GM12878 (cell line): ENCODE measurements around the gene KLHL5. TPM values are rescaled to one million over a fixed set of nuclear protein-coding genes. Genes with fewer than 3 reads are reported as not detected.

ENCODE experiments used
- ETV6 ChIP-seq, 2 experiments: fragments of 450-650 bp in 1 of 2; IDR thresholded peaks in 1 of 2; conservative IDR thresholded peaks in 1 of 2; 2 replicates each; pipeline ENCODE4 v1.6.1; 2014; ENCODE audit warnings: antibody characterized with exemption in 1 of 2, borderline replicate concordance in 1 of 2, low read depth in 1 of 2, mild to moderate bottlenecking in 1 of 2, moderate library complexity in 1 of 2
- FOXM1 ChIP-seq: IDR thresholded peaks from 2 replicates; pipeline ENCODE4 v1.6.1; 2012; ENCODE audit warnings: low read depth, mild to moderate bottlenecking, inconsistent platforms, low read length, moderate library complexity
- JUND ChIP-seq: IDR thresholded peaks from 2 replicates; pipeline ENCODE4 v1.6.1; 2012; ENCODE audit warnings: low read depth, mild to moderate bottlenecking, low read length, improper control_type of control experiment, moderate library complexity
- MEF2B ChIP-seq: fragments of 450-650 bp; IDR thresholded peaks from 2 replicates; pipeline ENCODE4 v1.6.1; 2018; ENCODE audit warnings: mild to moderate bottlenecking, moderate library complexity; ENCODE audit not compliant: partially characterized antibody, poor library complexity, severe bottlenecking
- SIN3A ChIP-seq: IDR thresholded peaks from 2 replicates; pipeline ENCODE4 v1.6.1; 2012; ENCODE audit warnings: low read depth, low read length, improper control_type of control experiment
- SMAD1 ChIP-seq: fragments of 450-650 bp; IDR thresholded peaks from 2 replicates; pipeline ENCODE4 v1.6.1; 2018; ENCODE audit warnings: mild to moderate bottlenecking, low read depth; ENCODE audit not compliant: partially characterized antibody
- SREBF1 ChIP-seq: IDR thresholded peaks from 2 replicates; pipeline ENCODE4 v1.6.1; 2012; ENCODE audit warnings: mild to moderate bottlenecking, low read length
- TBL1XR1 ChIP-seq: IDR thresholded peaks from 2 replicates; pipeline ENCODE4 v1.6.1; 2012; ENCODE audit warnings: low read depth, low read length, improper control_type of control experiment
- ZNF217 ChIP-seq: fragments of 450-650 bp; IDR thresholded peaks from 2 replicates; pipeline ENCODE4 v1.6.1; 2017; ENCODE audit warnings: antibody characterized with exemption, mild to moderate bottlenecking
- ZNF24 ChIP-seq: fragments of 450-650 bp; IDR thresholded peaks from 2 replicates; pipeline ENCODE4 v1.6.1; 2017; ENCODE audit warnings: antibody characterized with exemption, mild to moderate bottlenecking
- ZNF384 ChIP-seq: IDR thresholded peaks from 2 replicates; pipeline ENCODE4 v1.6.1; 2012; ENCODE audit warnings: low read depth, mild to moderate bottlenecking, low read length, improper control_type of control experiment, borderline replicate concordance
- polyA plus RNA-seq, 11 experiments: library from polyadenylated mRNA; depleted of rRNA in 4 of 11; unstranded in 6 of 11; stranded (reverse) in 5 of 11; fragments of >200 nt; fragmentation: Nextera tagmentation in 4 of 11; fragmentation: Illumina TruSeq in 1 of 11; extraction: Ambion mirVana in 4 of 11; extraction: Trizol in 1 of 11; gene quantifications; 1 replicate in 1 of 11; 2 replicates in 10 of 11; pipeline versions ENCODE4 v1.2.1 to v1.2.3, GENCODE V29; 2011 to 2016; ENCODE audit warnings: inconsistent platforms in 2 of 11, missing spikeins in 2 of 11, low read depth in 1 of 11
- total RNA-seq, 4 experiments: library from RNA; depleted of rRNA in 3 of 4; stranded (reverse); fragments of >200 nt in 3 of 4; fragmentation: Illumina TruSeq in 1 of 4; extraction: Trizol in 1 of 4; gene quantifications; 2 replicates each; pipeline versions ENCODE4 v1.2.1 to v1.2.3, GENCODE V29; 2013 to 2021
- TF ChIP-seq, protein P1 (sequence below): IDR thresholded peaks from 2 replicates; pipeline ENCODE4 v1.6.1; 2011; ENCODE audit warnings: low read depth, mild to moderate bottlenecking, low read length, moderate library complexity, borderline replicate concordance; ENCODE audit errors: extremely low read depth
- TF ChIP-seq, protein P2 (sequence below): fragments of 450-650 bp; IDR thresholded peaks from 2 replicates; pipeline ENCODE4 v1.6.1; 2017; ENCODE audit warnings: mild to moderate bottlenecking
- TF ChIP-seq, protein P3 (sequence below): IDR thresholded peaks from 2 replicates; pipeline ENCODE4 v1.6.1; 2012; ENCODE audit warnings: mild to moderate bottlenecking, low read depth, low read length

The KLHL5 gene
- total and polyA plus RNA-seq, 10 of the 15 experiments (the other 5 are each of a cell fraction or from before 2014, with no cell fraction given) = 4.7 to 27.3 (median 12.6) TPM

DNA sequence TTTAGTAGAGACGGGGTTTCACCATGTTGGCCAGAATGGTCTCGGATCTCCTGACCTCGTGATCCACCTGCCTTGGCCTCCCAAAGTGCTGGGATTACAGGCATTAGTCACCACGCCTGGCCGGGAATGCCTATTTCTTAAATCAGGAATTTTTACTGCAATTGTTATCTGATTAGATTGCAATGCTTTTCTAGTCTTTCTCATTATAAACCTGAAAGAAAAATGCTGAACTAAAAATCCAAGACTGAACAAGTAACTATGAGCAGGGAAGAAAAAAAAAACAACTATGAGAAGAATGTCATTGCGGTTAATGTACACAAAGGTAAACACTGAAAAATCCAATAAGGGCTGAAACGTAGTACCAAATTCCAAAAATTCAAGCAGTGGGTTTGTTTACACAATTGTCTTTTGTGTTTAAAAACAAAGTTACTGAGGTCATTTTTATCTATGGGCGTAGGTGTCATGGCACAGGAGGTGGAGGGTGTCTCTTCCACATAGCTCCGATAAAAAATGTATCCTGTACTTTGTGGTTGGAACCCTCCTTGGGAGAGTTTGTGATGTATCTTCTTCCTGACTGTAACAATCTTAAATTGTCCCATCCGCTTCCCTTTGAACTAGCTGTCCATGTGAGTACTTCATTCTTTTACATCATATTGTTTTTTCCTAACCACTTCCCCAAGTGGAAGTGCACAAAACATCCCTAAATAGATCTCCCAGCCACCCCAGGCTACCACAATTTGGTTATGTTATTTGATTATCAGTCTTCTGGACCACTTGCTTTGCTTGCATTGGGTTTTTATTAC lies 18.8 kb upstream of the KLHL5 start (continued):
- TF ChIP-seq, protein P1, sequence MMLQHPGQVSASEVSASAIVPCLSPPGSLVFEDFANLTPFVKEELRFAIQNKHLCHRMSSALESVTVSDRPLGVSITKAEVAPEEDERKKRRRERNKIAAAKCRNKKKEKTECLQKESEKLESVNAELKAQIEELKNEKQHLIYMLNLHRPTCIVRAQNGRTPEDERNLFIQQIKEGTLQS = no peak
- TF ChIP-seq, protein P2, sequence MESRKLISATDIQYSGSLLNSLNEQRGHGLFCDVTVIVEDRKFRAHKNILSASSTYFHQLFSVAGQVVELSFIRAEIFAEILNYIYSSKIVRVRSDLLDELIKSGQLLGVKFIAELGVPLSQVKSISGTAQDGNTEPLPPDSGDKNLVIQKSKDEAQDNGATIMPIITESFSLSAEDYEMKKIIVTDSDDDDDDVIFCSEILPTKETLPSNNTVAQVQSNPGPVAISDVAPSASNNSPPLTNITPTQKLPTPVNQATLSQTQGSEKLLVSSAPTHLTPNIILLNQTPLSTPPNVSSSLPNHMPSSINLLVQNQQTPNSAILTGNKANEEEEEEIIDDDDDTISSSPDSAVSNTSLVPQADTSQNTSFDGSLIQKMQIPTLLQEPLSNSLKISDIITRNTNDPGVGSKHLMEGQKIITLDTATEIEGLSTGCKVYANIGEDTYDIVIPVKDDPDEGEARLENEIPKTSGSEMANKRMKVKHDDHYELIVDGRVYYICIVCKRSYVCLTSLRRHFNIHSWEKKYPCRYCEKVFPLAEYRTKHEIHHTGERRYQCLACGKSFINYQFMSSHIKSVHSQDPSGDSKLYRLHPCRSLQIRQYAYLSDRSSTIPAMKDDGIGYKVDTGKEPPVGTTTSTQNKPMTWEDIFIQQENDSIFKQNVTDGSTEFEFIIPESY = no peak
- TF ChIP-seq, protein P3, sequence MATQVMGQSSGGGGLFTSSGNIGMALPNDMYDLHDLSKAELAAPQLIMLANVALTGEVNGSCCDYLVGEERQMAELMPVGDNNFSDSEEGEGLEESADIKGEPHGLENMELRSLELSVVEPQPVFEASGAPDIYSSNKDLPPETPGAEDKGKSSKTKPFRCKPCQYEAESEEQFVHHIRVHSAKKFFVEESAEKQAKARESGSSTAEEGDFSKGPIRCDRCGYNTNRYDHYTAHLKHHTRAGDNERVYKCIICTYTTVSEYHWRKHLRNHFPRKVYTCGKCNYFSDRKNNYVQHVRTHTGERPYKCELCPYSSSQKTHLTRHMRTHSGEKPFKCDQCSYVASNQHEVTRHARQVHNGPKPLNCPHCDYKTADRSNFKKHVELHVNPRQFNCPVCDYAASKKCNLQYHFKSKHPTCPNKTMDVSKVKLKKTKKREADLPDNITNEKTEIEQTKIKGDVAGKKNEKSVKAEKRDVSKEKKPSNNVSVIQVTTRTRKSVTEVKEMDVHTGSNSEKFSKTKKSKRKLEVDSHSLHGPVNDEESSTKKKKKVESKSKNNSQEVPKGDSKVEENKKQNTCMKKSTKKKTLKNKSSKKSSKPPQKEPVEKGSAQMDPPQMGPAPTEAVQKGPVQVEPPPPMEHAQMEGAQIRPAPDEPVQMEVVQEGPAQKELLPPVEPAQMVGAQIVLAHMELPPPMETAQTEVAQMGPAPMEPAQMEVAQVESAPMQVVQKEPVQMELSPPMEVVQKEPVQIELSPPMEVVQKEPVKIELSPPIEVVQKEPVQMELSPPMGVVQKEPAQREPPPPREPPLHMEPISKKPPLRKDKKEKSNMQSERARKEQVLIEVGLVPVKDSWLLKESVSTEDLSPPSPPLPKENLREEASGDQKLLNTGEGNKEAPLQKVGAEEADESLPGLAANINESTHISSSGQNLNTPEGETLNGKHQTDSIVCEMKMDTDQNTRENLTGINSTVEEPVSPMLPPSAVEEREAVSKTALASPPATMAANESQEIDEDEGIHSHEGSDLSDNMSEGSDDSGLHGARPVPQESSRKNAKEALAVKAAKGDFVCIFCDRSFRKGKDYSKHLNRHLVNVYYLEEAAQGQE = no peak
- TF ChIP-seq ZNF384 (no peak), ETV6 (conservative IDR thresholded peaks at IDR 0.05 in 1 of 2, IDR thresholded peaks at IDR 0.05 in 1 of 2; ENCODE audit: borderline replicate concordance in 1 of 2, low read depth in 1 of 2) (peak in 1 of 2 experiments; percentile 43; a peak in 1 of 4 replicates), SMAD1 (no peak), ZNF217 (no peak), JUND (no peak), ZNF24 (peak; percentile 39; the same call in 1 of the 2 replicates), TBL1XR1 (peak; percentile 76; the same call in 1 of the 2 replicates), MEF2B (no peak), FOXM1 (no peak), SIN3A (0 out of 2 replicates have a peak, but pooled peaks have one; percentile 50), SREBF1 (no peak)
